ENCODE results near the gene RAD51B.
A peak's percentile ranks its signal among the peaks of the same experiment; 100 is the strongest.

Gene RAD51B

DNA sequence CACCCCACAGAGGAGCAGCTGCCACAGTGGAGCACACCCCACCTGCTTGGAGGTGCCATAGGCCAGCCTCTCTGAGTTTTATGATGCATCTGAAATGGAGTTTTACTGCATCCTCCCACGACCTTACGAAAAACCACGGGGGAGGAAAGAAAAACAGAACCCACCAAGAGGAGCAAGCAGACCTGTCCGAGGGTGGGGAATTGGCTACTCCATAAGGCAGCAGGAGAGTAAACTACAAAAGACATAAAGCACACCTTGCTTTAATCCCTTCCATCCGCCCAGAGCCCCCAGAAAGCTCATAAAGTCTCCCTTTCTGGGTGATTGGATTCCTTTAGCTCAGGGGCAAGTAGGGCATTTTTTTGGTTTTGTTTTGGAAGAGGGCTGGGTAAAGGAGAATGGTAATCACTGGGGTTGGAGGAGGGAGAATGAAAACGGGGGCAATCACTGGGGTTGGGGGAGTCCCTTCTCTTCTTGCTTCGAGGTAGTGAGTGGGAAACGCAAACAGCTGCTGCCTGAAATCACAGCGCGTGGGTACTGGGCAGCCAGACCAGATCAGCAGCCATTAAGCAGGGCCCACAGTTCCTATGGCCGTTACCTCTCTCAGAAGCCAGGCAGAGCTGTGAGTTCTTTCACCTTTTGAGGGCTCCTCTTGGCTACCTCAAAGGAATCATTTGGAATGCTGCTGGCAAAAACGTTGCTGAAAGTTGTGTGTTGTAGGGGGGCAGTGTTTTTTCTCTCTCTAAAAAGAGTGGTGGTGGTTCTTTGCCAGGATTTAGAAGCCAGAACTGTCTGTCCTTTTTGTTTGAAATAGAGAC lies 539.6 kb downstream of the RAD51B start:
- 74 to 87% methylated on average over 5 to 10 of the region's 12 CpGs for WGBS, 2 experiments (ENCODE audit: insufficient coverage in 2 of 2)

DNA sequence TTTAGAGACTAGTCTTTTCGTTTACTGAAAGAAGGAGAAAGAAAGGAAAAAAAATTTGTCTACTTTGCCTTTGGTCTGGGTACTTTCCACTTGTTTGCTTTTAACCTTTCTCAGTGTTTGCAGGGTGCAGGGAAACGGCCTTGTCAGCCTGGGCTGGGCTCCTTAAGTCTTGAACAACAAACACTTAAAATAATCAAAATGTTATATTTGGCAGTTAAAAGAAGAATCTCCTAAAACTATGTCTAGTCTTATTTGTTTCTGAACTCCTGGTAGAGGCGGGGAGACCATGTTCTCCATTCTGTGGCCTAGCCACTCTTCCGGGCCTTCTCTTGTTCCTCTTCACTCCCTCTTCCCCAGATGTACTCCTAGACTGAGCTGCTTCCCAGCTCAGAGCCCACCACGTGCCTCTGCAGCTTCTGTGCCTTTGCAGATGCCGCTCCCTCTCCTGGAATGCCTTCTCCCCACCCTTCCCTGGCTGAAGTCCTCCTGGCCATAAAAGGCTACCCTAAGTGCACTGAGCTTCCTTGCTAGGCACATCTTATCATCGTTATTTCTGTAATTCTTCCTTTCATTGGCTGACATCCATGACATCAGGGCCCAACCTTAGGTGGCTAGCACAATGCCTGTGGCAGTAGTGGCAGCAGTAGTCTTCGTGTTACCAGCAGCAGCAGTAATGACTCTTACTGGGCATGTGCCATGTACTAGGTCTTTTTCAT lies 540.4 kb downstream of the RAD51B start:
- WGBS, 2 experiments (ENCODE audit: insufficient coverage in 2 of 2), result 87 to 90% methylated on average over 5 to 6 of the region's 8 CpGs
- H3K36me3 ChIP-seq (ENCODE audit: control insufficient read depth, insufficient read depth, low read length), result no peaks in the 10 kb centered on the region
- H3K4me3 ChIP-seq (ENCODE audit: extremely low read depth, insufficient read depth, low read length, poor library complexity, severe bottlenecking), result no peak overlapping the region
- H3K9me3 ChIP-seq (ENCODE audit: control insufficient read depth, low read length), result no peaks in the 10 kb centered on the region
- peaks cover 29% of the 10 kb centered on the region for H3K4me1 ChIP-seq (ENCODE audit: control insufficient read depth, insufficient read depth, low read length, poor library complexity, severe bottlenecking)
- H3K27ac ChIP-seq (ENCODE audit: low read depth, low read length, severe bottlenecking), result no peak overlapping the region

More for the DNA sequence above, 539.6 kb downstream of the RAD51B start:
- Histone ChIP-seq H3K9me3 (ENCODE audit: control insufficient read depth, low read length) (no peaks in the 10 kb centered on the region), H3K27ac (ENCODE audit: low read depth, low read length, severe bottlenecking) (no peak overlapping the region), H3K36me3 (ENCODE audit: control insufficient read depth, insufficient read depth, low read length) (no peaks in the 10 kb centered on the region), H3K4me3 (ENCODE audit: extremely low read depth, insufficient read depth, low read length, poor library complexity, severe bottlenecking) (no peak overlapping the region), H3K4me1 (ENCODE audit: control insufficient read depth, insufficient read depth, low read length, poor library complexity, severe bottlenecking) (peaks cover 23% of the 10 kb centered on the region)

DNA sequence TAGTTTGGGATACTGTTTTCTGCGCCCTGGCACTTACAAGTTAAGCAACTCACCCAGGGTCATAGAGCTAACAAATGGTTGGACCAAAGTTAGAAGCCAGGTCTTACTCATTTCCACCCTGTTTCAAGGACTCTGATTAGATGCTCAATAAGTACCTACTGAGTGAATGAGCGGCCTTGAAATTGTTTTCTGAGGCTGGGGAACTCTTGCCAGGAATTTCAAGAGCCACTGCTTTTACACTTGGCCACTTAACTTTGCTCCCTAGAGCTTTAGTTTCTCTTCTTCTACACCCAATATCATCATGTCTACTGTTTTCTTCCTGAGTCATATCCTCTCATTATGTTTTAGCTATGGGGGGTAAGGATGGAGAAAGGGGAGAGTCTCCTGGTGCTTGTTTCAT lies 541.7 kb downstream of the RAD51B start:
- H3K27ac ChIP-seq (ENCODE audit: low read depth, low read length, severe bottlenecking), result no peak overlapping the region
- no peaks in the 10 kb centered on the region for H3K9me3 ChIP-seq (ENCODE audit: control insufficient read depth, low read length)
- H3K36me3 ChIP-seq (ENCODE audit: control insufficient read depth, insufficient read depth, low read length), result no peaks in the 10 kb centered on the region
- no peak overlapping the region for H3K4me3 ChIP-seq (ENCODE audit: extremely low read depth, insufficient read depth, low read length, poor library complexity, severe bottlenecking)
- H3K4me1 ChIP-seq (ENCODE audit: control insufficient read depth, insufficient read depth, low read length, poor library complexity, severe bottlenecking), result peaks cover 38% of the 10 kb centered on the region
- 100% methylated on average over 2 of the region's 2 CpGs for WGBS, 2 experiments (ENCODE audit: insufficient coverage in 2 of 2)

DNA sequence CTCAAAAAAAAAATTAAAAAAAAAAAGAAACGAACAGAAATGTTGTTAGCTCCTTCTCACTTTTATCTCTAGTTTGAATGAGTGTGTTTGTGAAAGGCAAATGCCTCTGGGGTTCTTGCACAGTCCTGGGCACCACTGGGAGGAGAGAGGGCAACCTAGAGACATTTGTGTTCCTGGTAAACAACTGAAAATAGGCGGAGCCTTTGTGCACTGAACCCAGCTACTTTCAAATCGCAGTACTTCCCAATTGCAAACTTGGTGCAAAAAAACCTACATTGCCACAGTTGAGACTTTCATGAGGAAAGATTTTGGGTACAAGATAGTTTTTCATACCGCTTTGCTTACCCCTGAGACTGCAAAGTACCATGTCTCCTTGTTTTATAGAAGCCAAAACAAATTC lies 543.3 kb downstream of the RAD51B start:
- 82 to 83% methylated on average over 2 of the region's 4 CpGs for WGBS, 2 experiments (ENCODE audit: insufficient coverage in 2 of 2)
- Histone ChIP-seq H3K27ac (ENCODE audit: low read depth, low read length, severe bottlenecking) (peak overlapping the region; percentile 13), H3K4me1 (ENCODE audit: control insufficient read depth, insufficient read depth, low read length, poor library complexity, severe bottlenecking) (peaks cover 54% of the 10 kb centered on the region), H3K9me3 (ENCODE audit: control insufficient read depth, low read length) (no peaks in the 10 kb centered on the region), H3K36me3 (ENCODE audit: control insufficient read depth, insufficient read depth, low read length) (no peaks in the 10 kb centered on the region), H3K4me3 (ENCODE audit: extremely low read depth, insufficient read depth, low read length, poor library complexity, severe bottlenecking) (no peak overlapping the region)

DNA sequence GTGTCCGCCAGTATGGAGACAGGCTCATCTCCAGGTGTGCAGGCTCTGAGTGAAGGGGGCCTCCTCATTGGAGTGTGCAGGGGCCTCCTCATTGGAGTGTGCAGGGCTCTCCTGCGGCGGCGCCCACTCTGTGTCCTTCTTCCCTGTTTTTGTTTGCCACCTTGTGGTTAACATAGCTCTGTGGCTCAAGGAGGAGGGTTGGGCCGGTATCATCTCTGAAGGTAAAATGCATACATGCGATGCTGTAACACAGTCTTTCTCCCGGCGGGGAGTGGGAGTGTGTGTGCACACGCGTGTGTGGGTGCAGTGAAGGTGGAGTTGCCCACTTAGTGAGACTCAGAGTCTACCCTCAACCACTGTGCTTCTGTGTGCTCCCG lies 543.9 kb downstream of the RAD51B start:
- Histone ChIP-seq H3K4me3 (ENCODE audit: extremely low read depth, insufficient read depth, low read length, poor library complexity, severe bottlenecking) (no peak overlapping the region), H3K27ac (ENCODE audit: low read depth, low read length, severe bottlenecking) (peak overlapping the region; percentile 99), H3K36me3 (ENCODE audit: control insufficient read depth, insufficient read depth, low read length) (no peaks in the 10 kb centered on the region), H3K4me1 (ENCODE audit: control insufficient read depth, insufficient read depth, low read length, poor library complexity, severe bottlenecking) (peaks cover 59% of the 10 kb centered on the region), H3K9me3 (ENCODE audit: control insufficient read depth, low read length) (no peaks in the 10 kb centered on the region)
- WGBS, 2 experiments (ENCODE audit: insufficient coverage in 2 of 2), result 52 to 54% methylated on average over 4 to 5 of the region's 11 CpGs

DNA sequence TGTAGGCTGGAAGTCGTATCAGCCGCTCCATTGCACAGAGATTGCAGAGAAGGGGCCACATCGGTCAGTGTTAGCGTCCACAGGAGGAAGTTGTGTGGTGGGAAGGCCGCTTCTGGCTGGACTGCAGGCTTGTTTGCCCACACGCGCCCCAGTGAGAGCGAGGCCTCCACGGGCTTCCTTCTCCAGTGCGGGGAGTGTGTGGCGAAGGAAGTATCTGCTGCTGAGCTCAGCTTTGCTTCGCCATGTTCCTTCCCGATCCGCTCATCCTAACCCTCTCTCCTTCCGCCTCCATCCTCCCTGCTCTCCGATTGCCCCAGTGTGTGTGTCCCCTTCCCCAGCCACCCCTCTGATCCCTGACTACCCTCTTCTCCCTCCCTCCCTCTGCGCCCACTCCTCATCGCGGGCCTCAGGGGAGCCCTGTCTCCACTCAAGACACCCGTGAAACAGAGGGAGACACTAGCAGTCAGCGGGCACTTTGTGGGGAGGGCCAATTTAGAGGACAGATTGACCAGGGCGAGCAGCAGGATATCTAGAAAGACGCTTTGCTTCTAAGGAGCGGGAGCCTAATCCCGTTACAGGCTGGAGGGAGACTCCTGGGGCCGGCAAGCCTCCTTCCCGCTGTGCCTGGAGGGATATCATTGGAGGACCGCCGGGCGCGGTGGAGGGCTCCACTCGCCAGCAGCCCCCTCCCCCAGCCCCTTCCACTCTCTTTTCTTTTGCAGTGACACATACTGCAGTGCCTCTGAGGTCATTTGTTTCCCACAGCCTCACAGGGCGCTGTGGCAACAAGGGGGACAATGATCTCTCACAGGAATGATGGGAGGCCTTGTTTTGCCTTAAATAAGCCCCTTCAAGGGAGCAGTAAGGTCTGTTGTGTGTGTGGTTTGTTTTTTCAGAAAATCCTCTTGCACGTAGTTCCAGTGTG lies 544.5 kb downstream of the RAD51B start:
- Histone ChIP-seq H3K27ac (ENCODE audit: low read depth, low read length, severe bottlenecking) (peak overlapping the region; percentile 99), H3K9me3 (ENCODE audit: control insufficient read depth, low read length) (no peaks in the 10 kb centered on the region), H3K4me1 (ENCODE audit: control insufficient read depth, insufficient read depth, low read length, poor library complexity, severe bottlenecking) (peaks cover 61% of the 10 kb centered on the region), H3K36me3 (ENCODE audit: control insufficient read depth, insufficient read depth, low read length) (no peaks in the 10 kb centered on the region), H3K4me3 (ENCODE audit: extremely low read depth, insufficient read depth, low read length, poor library complexity, severe bottlenecking) (no peak overlapping the region)
- WGBS, 2 experiments (ENCODE audit: insufficient coverage in 2 of 2), result 17 to 19% methylated on average over 28 to 29 of the region's 34 CpGs

DNA sequence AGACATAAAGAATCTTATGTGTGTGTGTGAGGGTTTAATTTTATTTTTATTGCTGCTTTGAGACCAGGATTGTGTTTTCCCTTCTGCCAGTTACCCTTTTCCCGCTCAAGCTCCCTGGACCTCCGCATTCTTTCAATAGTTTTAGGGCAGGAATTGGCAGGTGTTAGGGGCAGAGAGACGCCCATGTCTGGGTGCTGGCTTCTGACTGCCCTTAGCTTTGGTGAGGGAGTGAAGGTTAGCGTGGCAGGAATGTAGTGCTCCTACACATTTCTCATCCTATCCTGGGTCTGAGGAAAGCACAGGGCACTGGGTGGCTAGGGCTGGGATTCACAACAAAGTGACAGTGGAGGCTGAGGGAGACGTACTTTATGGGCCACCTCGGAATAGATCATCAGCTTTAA lies 545.2 kb downstream of the RAD51B start:
- H3K9me3 ChIP-seq (ENCODE audit: control insufficient read depth, low read length), result no peaks in the 10 kb centered on the region
- no peaks in the 10 kb centered on the region for H3K36me3 ChIP-seq (ENCODE audit: control insufficient read depth, insufficient read depth, low read length)
- H3K27ac ChIP-seq (ENCODE audit: low read depth, low read length, severe bottlenecking), result peak overlapping the region; percentile 99
- 64 to 66% methylated on average over 2 of the region's 6 CpGs for WGBS, 2 experiments (ENCODE audit: insufficient coverage in 2 of 2)
- no peak overlapping the region for H3K4me3 ChIP-seq (ENCODE audit: extremely low read depth, insufficient read depth, low read length, poor library complexity, severe bottlenecking)
- peaks cover 59% of the 10 kb centered on the region for H3K4me1 ChIP-seq (ENCODE audit: control insufficient read depth, insufficient read depth, low read length, poor library complexity, severe bottlenecking)

DNA sequence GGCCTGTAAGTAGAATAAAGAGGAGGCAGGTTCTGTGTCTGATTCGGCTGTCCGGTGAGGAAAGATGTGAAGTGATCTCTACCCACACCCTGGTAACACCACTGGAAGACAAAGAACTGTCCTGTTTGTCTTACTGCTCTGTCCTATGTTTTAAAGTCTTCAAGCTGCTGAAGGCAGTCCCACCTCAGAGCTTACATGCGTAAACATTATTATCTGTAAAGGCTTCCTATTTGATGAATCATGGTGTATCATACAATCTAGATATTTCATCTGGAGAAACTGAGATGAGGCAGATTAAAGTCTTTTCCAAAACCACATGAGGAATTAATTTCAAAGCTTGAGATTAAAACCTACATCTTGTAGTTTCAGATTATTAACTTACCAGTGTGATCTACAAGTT lies 545.6 kb downstream of the RAD51B start:
- peak overlapping the region; percentile 99 for H3K27ac ChIP-seq (ENCODE audit: low read depth, low read length, severe bottlenecking)
- H3K9me3 ChIP-seq (ENCODE audit: control insufficient read depth, low read length), result no peaks in the 10 kb centered on the region
- no peak overlapping the region for H3K4me3 ChIP-seq (ENCODE audit: extremely low read depth, insufficient read depth, low read length, poor library complexity, severe bottlenecking)
- peaks cover 54% of the 10 kb centered on the region for H3K4me1 ChIP-seq (ENCODE audit: control insufficient read depth, insufficient read depth, low read length, poor library complexity, severe bottlenecking)
- WGBS, 2 experiments (ENCODE audit: insufficient coverage in 2 of 2), result 82% methylated on average over 2 of the region's 3 CpGs; no CpG with 5 or more reads in 1 of the 2 experiments
- no peaks in the 10 kb centered on the region for H3K36me3 ChIP-seq (ENCODE audit: control insufficient read depth, insufficient read depth, low read length)

DNA sequence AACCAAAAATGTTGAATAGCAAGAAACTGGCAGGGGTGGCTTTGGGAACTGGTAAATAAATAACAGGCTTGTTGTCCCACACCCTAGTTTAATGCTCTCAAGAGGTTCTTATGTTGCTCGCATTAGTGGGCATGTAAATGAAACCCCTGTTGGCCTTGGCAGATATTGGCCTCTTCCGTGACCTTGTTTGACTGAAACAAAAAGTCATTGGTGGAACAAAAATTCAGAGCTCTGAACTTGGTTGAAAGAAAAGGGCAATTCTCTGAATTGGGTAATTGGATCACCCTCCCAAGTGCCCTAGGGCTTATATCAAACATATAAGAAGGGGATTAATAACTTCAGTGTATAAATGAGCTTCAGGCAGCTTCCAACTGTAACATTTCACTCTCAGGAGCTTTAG lies 547.1 kb downstream of the RAD51B start:
- Histone ChIP-seq H3K27ac (ENCODE audit: low read depth, low read length, severe bottlenecking) (peak overlapping the region; percentile 55), H3K9me3 (ENCODE audit: control insufficient read depth, low read length) (no peaks in the 10 kb centered on the region), H3K4me3 (ENCODE audit: extremely low read depth, insufficient read depth, low read length, poor library complexity, severe bottlenecking) (no peak overlapping the region), H3K4me1 (ENCODE audit: control insufficient read depth, insufficient read depth, low read length, poor library complexity, severe bottlenecking) (peaks cover 45% of the 10 kb centered on the region), H3K36me3 (ENCODE audit: control insufficient read depth, insufficient read depth, low read length) (no peaks in the 10 kb centered on the region)
- 88 to 100% methylated on average over 1 to 2 of the region's 2 CpGs for WGBS, 2 experiments (ENCODE audit: insufficient coverage in 2 of 2)

DNA sequence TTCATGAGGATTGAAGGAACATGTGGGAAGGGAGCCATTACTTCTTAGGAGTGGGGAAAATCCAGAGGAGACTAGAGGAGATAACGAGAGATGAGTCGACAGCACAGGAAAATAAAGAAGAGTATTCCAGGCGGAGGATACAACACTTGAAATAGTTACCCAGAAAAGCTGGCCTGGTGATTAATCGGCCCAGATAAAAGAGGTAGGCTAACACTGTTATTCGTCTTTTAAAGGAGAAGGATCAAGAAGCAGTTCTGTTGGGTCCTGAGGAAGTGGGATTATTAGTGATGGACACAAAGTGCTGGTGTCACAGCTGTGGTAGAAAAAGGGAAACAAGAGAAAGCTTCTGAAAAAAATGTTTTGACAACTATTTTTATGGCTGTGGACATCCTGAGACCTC lies 548.0 kb downstream of the RAD51B start:
- H3K4me1 ChIP-seq (ENCODE audit: control insufficient read depth, insufficient read depth, low read length, poor library complexity, severe bottlenecking), result peaks cover 45% of the 10 kb centered on the region
- H3K9me3 ChIP-seq (ENCODE audit: control insufficient read depth, low read length), result no peaks in the 10 kb centered on the region
- H3K36me3 ChIP-seq (ENCODE audit: control insufficient read depth, insufficient read depth, low read length), result no peaks in the 10 kb centered on the region
- WGBS, 2 experiments (ENCODE audit: insufficient coverage in 2 of 2), result 75 to 79% methylated on average over 5 of the region's 5 CpGs
- H3K4me3 ChIP-seq (ENCODE audit: extremely low read depth, insufficient read depth, low read length, poor library complexity, severe bottlenecking), result no peak overlapping the region
- H3K27ac ChIP-seq (ENCODE audit: low read depth, low read length, severe bottlenecking), result peak overlapping the region; percentile 43

All from mesodermal cell (in vitro differentiated cells).